Activated CD8-positive, alpha-beta memory T cell treated with anti-CD3 and anti-CD28 coated beads for 1 hour (primary cell): ENCODE data around the gene C2CD4C.
"Not testable (repeated sequence)": the region's sequence is repeated elsewhere in the genome, so short reads cannot be mapped to it uniquely, and the experiment has no call there.

ENCODE experiments used
- DNase-seq, 2 donors: peaks; one replicate each; pipeline ENCODE4 v3.0.0-alpha.2; 2020; ENCODE audit warnings: low read depth in 1 of 2; ENCODE audit errors: extremely low read depth in 1 of 2

C2CD4C gene

DNA sequence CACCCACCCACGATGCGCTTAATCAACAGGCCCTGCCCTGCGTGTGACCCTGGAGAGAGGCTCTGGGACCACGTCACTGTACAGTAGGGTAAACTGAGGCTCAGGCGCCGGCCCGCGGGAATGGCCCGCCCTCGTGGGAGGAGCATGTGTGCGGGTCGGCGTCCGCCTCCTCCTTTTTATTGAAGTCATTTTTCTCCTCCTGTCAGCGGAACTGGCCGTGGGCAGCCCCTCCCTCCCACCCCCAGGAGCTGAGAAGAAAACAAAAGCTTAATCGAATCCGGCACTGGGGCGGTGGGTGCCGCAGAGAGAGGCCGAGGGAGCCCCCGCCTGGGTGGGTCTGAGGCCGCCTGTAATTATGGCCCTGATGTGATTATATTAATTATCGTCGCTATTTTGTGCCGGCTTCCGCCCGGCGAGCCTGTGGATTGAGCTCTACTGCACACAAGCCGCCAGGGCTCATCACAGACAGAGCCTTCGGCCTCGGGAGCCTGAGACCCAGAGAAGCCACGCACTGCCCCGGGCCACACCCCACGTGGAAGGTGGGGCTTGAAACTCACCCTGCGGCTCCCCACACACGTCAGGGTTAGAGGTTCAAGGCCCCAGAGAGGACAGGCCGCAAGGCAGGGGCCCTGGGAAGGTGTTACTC lies 7.0 kb downstream of the C2CD4C start:
- DNase-seq, result no peak

DNA sequence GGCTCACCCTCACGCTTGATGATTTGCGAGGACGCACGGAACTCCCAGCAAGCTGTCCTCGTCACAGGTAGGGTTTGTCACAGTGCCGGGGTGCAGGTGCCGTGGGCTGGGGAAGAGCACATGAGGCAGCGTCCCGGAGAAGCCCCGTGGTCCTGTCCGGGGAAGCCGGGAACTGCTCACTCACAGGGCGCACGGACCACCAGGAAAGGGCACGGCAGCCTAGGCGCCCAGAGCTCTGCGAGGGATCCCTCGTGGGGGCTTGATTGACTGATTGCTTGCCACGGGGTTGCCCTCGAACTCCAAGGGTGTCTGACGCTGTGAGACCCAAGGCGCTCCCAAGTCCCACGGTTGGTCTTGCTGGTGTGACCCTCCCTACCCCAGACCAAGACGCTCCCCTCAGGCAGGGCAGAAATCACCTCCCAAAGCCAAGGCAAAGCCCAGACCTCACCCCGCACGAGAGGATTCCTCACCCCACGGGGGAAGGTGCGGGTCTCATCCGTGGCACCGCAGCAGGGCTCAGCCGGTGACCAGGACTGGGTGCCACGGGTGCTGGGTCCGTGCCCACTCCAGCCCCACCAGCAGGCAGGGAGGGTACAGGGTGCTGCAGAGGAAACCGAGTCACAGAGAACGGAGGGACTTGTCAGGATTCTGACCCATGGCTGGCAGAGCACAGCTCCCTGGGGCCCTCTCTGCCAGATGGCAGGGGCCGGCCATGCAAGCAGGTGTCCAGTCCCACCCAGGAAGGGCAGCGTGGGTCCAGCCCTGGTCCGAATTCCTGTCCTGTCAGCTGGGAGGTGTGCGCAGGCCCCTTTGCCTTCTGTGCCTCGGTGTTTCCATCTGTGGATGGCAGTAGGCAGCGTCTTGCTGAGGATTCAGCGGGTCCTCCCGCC lies 7.7 kb downstream of the C2CD4C start:
- no peak for DNase-seq

DNA sequence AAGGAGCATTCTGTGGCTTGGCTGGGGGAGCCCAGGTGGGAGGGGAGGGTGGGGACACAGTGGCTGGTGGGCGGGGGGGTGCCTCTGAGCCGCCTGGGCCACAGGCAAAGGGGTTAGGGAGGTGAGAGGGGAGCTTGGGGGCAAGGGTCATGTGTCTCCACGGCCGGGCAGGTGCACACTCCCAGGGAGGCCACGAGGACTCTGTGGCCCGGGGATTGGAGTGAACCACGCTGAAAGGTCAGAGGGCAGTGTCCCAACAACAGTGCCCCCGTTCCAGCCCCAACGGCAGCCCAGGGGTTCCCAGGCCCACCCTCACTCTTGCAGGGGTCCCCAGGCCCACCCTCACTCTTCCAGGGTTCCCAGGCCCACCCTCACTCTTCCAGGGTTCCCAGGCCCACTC lies 9.6 kb downstream of the C2CD4C start:
- DNase-seq, result no peak

DNA sequence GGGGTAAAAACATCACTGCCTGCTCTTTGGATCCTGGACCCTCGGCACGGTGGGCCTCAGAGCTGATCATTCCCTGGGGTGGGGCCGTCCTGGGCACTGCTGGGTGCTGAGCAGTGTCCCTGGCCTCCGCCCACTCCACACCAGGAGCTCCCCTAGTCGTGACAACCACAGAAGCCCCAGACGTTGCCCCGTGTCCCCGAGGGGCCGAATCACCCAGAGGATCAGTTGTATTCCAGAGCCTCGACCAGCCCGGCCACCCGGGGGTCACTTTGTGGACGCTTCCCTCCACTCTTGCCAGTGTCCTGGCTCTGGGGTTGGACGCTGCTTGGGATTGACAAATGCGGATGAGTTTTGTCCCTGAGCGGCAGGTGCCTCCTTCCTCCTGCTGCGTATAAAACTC lies 10.2 kb downstream of the C2CD4C start:
- no peak for DNase-seq

DNA sequence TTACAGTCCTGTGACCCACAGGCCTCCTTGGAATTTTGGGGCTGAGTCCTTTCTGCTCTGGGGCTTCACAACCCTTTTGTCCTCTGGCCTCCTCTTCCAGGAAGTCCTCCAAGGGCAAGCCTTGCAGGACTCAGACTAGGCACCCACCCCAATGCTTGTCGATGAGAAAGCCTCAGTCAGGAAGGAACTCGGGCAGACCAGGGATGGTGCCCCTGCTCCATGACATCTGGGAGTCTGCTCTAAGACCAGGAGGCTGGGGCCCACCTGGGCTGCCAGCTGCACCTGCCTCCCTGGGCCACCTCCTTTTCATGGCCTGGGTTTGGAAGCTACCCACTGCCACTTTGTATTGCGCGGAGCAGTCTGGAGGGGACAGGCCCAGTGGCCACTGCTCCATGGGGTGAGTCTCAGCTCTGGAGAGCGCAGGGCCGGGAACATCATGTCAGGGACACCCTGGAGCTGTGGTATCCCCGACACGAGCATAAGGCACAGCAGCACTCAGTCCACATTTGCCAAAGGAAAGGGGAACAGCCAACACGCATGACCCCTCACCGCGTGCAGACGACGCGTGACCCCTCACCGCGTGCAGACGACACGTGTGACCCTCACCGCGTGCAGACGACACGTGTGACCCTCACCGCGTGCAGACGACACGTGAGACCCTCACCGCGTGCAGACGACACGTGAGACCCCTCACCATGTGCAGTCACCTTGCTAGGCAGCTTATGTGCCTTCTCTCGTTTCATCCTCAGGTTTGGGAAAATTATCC lies 10.8 kb downstream of the C2CD4C start:
- no peak for DNase-seq

DNA sequence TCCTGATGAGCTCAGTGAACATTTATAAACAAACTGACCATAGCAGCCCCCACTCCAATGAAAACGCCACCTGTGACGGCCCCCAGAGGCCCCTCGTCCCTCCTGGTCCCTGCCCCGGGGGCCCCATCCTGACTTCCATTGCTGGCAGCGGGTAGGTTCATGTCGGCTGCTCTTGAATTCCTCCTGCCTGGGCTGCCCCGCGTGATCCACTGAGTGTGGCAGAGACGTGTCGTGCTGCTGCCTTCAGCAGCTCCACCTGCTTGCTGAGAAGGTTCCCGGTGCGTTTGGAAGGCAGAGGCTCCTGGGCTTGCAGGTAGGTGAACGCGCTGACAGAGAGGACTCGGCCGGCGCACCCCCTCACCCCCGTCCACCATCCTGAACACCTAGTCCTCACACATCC lies 11.6 kb downstream of the C2CD4C start:
- no peak for DNase-seq

DNA sequence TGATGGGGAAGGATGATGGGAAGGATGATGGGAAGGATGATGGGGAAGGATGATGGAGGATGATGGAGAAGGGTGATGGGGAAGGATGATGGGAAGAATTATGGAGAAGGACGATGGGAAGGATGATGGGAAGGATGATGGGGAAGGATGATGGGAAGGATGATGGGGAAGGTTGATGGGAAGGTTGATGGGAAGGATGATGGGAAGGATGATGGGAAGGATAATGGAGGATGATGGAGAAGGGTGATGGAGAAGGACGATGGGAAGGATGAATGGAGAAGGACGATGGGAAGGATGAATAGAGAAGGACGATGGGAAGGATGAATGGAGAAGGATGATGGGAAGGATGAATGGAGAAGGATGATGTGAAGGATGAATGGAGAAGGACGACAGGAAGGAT lies 13.5 kb downstream of the C2CD4C start:
- DNase-seq, result no peak

DNA sequence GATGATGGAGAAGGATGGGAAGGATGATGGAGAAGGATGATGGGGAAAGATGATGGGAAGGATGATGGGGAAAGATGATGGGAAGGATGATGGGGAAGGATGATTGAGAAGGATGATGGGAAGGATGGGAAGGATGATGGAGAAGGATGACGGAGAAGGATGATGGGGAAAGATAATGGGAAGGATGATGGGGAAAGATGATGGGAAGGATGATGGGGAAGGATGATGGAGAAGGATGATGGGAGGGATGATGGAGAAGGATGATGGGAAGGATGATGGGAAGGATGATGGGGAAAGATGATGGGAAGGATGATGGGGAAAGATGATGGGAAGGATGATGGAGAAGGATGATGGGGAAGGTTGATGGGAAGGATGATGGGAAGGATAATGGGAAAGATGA lies 14.1 kb downstream of the C2CD4C start:
- DNase-seq, result not testable (repeated sequence)

DNA sequence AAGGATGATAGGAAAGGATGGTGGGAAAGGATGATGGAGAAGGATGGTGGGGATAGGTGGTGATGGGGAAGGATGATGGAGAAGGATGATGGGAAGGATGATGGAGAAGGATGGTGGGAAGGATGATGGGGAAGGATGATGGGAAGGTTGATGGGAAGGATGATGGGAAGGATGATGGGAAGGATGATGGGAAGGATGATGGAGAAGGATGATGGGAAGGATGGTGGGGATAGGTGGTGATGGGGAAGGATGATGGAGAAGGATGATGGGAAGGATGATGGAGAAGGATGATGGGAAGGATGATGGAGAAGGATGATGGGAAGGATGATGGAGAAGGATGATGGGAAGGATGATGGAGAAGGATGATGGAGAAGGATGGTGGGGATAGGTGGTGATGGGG lies 15.4 kb downstream of the C2CD4C start:
- DNase-seq, result not testable (repeated sequence)

DNA sequence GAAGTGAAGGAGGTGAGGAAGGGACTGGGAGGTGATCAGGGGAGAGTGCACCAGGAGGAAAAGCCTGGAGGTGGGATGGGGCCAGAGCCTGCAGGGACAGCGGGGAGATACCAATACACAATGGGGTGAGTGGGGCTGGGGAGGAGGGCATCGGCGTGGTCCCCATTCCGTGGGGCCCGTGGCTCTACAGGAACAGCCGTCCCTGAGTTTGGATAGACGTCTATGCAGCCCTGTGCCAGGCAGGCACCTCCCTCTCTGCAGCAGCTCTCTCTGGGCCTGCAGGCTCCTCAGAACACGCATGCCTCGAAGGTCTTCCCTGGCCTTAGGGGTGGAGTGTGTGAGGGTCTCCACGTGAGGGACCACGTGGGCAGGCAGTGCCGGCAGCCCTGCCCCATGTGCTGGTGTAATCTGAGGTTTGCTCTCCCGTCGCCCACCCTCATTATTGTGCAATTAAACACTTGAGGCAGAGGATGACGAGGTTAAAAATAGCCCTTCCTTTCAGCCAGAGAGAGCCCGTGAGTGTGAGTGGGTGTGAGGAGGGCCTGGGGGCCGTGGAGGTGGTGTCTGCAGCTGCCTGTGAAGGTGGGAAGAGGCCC lies 16.5 kb downstream of the C2CD4C start:
- no peak for DNase-seq

DNA sequence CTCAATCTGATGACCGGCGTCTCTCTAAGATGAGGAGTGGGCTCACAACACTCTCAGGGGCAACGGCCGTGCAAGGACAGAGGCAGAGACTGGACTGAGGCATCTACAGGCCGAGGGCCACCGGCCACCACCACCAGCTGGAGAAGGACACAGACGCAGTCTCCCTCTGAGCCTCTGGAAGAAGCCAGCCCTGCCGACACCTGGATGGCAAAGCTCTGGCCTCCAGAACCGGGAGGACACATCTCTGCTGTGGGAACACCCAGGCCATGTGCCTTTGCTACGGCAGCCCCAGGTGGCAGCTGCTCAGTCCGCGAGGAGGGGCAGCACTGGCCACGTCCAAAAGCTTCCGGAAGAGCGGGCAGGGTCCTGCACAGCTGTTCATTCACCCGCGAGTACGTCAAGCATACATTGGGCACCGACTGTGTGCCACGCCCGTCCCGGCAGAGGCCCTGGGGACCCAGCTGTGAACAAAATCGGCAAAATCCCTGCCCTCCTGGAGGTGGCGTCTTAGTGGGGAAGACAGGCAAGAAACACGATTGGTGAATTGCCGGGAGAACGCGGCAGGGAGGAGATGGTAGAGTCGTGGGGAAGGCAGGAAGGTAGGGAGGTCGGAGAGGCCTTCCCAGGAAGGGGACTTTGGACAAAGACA lies 17.1 kb downstream of the C2CD4C start:
- DNase-seq, result no peak

DNA sequence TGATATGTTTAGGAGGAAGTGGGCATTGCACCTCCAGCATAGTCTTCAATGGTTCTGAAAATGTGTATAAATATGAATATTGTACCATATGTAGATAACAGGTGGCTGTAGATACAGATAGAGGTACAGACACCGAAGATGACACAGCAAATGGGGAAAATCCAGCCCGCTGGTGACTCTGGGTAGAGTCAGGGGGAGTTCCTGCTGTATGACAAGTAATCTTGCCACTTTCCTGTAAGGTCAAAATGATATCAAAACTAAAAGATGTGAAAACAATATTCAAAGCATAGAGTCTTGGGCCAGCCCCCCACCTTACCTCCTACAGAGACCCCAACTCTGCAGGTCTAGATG lies 17.8 kb downstream of the C2CD4C start:
- no peak for DNase-seq

DNA sequence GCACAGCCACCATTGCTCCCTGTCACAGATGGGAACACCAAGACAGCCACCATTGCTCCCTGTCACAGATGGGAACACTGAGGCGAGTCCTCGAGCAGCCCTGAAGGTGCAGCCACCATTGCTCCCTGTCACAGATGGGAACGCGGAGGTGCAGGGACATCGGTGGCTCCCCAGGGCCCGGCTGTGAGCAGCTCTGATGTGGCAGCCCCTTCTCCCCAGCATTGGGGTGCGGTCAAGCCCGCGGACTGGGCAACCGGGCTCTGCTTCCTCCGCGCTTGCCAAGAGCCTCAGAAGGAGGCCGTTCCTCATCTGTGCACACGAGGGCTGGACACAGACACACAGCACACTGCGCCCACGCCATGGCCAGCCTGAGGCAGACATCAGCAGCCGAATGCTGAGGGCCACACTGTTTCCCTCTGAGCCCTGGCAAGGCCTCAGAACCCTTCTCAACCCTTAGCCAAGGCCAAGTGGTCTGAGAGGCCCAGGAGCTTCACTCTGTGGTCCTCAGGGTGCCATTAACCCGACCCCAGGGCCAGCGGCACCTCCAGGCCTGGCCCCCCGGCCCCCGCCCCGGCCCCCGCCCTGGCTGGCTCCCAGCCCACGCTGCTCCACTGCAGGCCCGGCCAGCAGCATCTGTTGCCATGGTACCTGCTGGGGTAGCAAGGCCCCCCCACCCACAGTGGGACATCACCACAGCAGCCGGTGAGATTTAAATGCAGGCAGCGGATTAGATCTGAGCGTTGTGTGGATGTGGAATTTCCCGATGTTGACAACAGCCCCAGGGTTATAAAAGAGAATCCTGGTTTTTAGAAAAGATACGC lies 18.4 kb downstream of the C2CD4C start:
- DNase-seq, result no peak

DNA sequence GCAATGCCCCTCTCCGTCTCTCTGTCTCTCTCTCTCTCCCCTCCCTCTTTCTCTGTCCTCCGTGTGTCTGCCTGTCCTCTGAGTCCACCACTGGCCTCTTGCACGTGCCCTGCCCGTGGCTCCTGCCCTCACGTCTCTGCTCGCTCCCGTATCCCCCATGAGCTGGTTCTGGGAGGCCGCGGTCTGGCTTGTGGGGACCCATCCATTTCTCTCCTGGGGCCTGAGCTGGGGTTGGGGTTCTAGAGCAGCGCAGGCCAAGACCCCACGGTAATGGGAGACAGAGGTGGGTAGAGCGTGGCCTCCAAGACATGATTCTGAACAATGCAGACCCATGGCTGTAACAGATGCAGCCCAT lies 19.0 kb downstream of the C2CD4C start:
- no peak for DNase-seq

DNA sequence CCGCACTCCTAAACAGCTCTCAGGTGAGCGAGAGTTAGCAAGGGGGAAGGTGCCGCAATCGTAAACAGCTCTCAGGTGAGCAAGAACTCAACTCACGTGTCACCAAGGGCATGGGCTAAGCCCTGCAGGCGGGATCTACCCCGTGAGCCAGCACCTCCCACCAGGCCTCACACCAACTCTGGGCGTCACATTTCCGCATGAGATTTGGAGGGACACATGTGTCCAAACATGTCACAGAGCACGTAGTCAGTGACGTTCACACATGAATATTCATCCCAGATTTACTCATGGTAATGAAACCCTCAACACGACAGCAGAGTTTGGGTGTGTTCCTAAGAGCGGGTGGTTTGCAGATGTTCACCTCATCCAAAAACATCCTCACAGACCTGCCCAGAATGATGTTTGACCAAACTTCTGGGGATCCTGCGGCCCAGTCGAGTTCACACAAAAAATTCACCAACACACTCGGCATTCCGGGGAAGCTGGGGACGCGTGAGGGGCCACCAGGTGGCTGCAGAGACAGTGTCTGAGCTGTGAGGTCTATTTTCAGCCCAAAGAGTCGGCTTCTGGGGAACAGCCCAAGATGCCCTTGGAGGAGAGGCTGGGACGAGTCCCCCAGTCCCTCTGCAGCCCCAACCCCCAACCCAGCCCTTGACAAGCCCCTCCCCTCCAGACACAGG lies 19.6 kb downstream of the C2CD4C start:
- no peak for DNase-seq

DNA sequence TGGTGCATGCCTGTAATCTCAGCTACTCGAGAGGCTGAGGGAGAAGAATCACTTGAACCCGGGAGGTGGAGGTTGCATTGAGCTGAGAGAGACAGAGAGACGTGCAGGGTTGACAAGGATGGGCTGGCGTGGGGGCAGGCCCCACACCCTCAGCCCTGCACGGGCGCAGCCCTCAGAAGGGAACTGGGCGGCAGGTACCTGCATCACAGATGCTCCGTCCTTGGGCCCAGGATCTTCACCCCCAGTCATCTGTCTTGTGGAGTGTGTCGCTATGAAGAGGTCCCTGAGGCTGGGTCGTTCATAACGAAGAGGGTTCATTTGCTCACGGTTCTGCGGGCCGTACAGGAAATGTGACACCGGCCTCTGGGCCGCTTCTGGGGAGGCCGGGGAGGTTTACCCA lies 20.3 kb downstream of the C2CD4C start:
- no peak for DNase-seq

DNA sequence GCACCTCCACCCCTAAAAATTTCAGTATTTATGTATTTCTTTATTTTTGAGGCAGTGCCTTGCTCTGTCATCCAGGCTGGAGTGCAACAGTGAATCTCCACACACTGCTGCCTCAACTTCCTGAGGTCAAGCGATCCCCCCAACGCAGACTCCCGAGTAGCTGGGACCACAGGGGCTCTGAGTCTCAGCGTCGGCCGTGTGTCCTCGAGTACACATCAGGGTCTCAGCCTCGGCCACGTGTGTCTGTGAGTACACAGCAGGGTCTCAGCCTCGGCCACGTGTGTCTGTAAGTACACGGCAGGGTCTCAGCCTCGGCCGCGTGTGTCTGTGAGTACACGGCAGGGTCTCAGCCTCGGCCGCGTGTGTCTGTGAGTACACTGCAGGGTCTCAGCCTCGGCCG lies 21.2 kb downstream of the C2CD4C start:
- no peak for DNase-seq

DNA sequence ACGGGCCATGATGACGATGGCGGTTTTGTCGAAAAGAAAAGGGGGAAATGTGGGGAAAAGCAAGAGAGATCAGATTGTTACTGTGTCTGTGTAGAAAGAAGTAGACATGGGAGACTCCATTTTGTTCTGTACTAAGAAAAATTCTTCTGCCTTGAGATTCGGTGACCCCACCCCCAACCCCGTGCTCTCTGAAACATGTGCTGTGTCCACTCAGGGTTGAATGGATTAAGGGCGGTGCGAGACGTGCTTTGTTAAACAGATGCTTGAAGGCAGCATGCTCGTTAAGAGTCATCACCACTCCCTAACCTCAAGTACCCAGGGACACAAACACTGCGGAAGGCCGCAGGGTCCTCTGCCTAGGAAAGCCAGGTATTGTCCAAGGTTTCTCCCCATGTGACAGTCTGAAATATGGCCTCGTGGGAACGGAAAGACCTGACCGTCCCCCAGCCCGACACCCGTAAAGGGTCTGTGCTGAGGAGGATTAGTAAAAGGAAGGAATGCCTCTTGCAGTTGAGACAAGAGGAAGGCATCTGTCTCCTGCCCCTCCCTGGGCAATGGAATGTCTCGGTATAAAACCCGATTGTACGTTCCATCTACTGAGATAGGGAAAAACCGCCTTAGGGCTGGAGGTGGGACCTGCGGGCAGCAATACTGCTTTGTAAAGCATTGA lies 22.2 kb downstream of the C2CD4C start:
- DNase-seq, result not testable (repeated sequence)

DNA sequence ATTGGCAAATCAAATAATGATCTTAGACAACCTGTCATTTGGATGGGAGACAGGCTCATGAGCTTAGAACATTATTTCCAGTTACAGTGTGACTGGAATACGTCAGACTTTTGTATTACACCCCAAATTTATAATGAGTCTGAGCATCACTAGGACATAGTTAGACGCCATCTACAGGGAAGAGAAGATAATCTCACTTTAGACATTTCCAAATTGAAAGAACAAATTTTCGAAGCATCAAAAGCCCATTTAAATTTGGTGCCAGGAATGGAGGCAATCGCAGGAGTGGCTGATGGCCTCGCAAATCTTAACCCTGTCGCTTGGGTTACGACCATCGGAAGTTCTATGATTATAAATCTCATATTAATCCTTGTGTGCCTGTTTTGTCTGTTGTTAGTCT lies 22.8 kb downstream of the C2CD4C start:
- not testable (repeated sequence) for DNase-seq
